H1 (cell line): ENCODE results near the gene KLHDC4. TPM values are rescaled to one million over a fixed set of nuclear protein-coding genes. Genes with fewer than 3 reads are reported as not detected.

Experiments used
- CTCF ChIA-PET: fragments of 300-600 bp; sonication (Branson Sonifier 250); formaldehyde crosslinking; loops from one replicate; lab custom pipeline; 2021; ENCODE audit not compliant: partially characterized antibody; lab: Charles Lee
- POLR2A ChIA-PET: fragments of 300-600 bp; sonication (Branson Sonifier 250); formaldehyde crosslinking; loops from one replicate; lab custom pipeline; 2021; ENCODE audit warnings: inconsistent platforms; ENCODE audit not compliant: partially characterized antibody; lab: Charles Lee
- DNase-seq, 2 experiments: peaks; one replicate each; pipeline versions ENCODE4 v3.0.0 to v3.0.0-alpha.2; 2010 to 2022; ENCODE audit warnings: low spot score in 2 of 2, low read depth in 1 of 2, mixed read lengths in 1 of 2
- FAIRE-seq: peaks from 2 replicates; lab custom pipeline; 2011; peaks lifted over from hg19 to GRCh38; lab: Jason Lieb, UNC
- H2AFZ ChIP-seq: 2 replicates; pipeline ENCODE4 v1.8.1; 2012; ENCODE audit warnings: low read length, inconsistent platforms
- H2AK5ac ChIP-seq: 2 replicates; pipeline ENCODE4 v1.6.1; 2013; ENCODE audit warnings: low read depth, low read length
- H2BK120ac ChIP-seq: replicated peaks from 2 replicates; pipeline ENCODE3; 2013; ENCODE audit warnings: low read depth, low read length, inconsistent platforms
- H2BK12ac ChIP-seq: 2 replicates; pipeline ENCODE4 v1.6.1; 2013; ENCODE audit warnings: low read depth, low read length
- H2BK15ac ChIP-seq: 2 replicates; pipeline ENCODE4 v1.6.1; 2013; ENCODE audit warnings: low read length
- H2BK20ac ChIP-seq: 2 replicates; pipeline ENCODE4 v1.6.1; 2013; ENCODE audit warnings: low read length
- H2BK5ac ChIP-seq: 2 replicates; pipeline ENCODE4 v1.6.1; 2013; ENCODE audit warnings: low read depth, low read length
- H3K14ac ChIP-seq: 2 replicates; pipeline ENCODE4 v1.6.1; 2013; ENCODE audit warnings: inconsistent platforms; ENCODE audit not compliant: insufficient read length
- H3K18ac ChIP-seq: 2 replicates; pipeline ENCODE4 v1.6.1; 2013; ENCODE audit warnings: low read length; ENCODE audit errors: extremely low read depth
- H3K23ac ChIP-seq: 2 replicates; pipeline ENCODE4 v1.6.1; 2013; ENCODE audit warnings: inconsistent platforms; ENCODE audit not compliant: insufficient read length
- H3K23me2 ChIP-seq: 2 replicates; pipeline ENCODE4 v1.6.1; 2013; ENCODE audit warnings: low read depth, low read length
- H3K27ac ChIP-seq: 2 replicates; pipeline ENCODE4 v1.6.1; 2011; ENCODE audit warnings: low read depth, low read length, inconsistent platforms
- H3K27me3 ChIP-seq, 4 experiments: replicated peaks in 1 of 4; 1 replicate in 1 of 4; 2 replicates in 3 of 4; pipeline versions ENCODE4 v1.6.1 to v1.8.1; 2011 to 2013; ENCODE audit warnings: low read length in 3 of 4, mild to moderate bottlenecking in 3 of 4, inconsistent platforms in 2 of 4, mixed read lengths in 2 of 4, moderate library complexity in 1 of 4; ENCODE audit not compliant: control insufficient read depth in 3 of 4, insufficient read depth in 3 of 4; ENCODE audit errors: extremely low read depth in 1 of 4
- H3K36me3 ChIP-seq, 4 experiments: 2 replicates each; pipeline versions ENCODE4 v1.6.1 to v1.8.1; 2011 to 2013; ENCODE audit warnings: mild to moderate bottlenecking in 4 of 4, low read length in 3 of 4, moderate library complexity in 2 of 4, control low read depth in 1 of 4, inconsistent platforms in 1 of 4; ENCODE audit not compliant: insufficient read depth in 4 of 4, control insufficient read depth in 2 of 4
- H3K4ac ChIP-seq: replicated peaks from 2 replicates; pipeline ENCODE3; 2013; ENCODE audit warnings: low read length, low read depth, mixed read lengths, inconsistent platforms; ENCODE audit not compliant: insufficient read length
- H3K4me1 ChIP-seq, 4 experiments: replicated peaks in 1 of 4; 1 replicate in 1 of 4; 2 replicates in 3 of 4; pipeline versions ENCODE4 v1.6.1 to v1.8.1; 2011 to 2013; ENCODE audit warnings: low read length in 3 of 4, inconsistent platforms in 2 of 4, mixed read lengths in 1 of 4; ENCODE audit not compliant: insufficient read depth in 4 of 4, control insufficient read depth in 3 of 4
- H3K4me2 ChIP-seq, 2 experiments: 2 replicates each; pipeline versions ENCODE4 v1.6.1 to v1.8.1; 2011 to 2013; ENCODE audit warnings: low read depth in 2 of 2, low read length in 2 of 2, control low read depth in 1 of 2, inconsistent platforms in 1 of 2, mild to moderate bottlenecking in 1 of 2; ENCODE audit not compliant: insufficient read depth in 1 of 2
- H3K4me3 ChIP-seq, 4 experiments: fragments of 200-600, 300-600 bp in 1 of 4; sonication (generic), shearing (Covaris generic), sonication (Bioruptor Twin) in 1 of 4; 2 replicates each; pipeline versions ENCODE4 v1.5.1 to v1.8.1; 2011 to 2016; ENCODE audit warnings: low read length in 4 of 4, low read depth in 3 of 4, control low read depth in 2 of 4, inconsistent platforms in 2 of 4, mild to moderate bottlenecking in 2 of 4, mixed read lengths in 1 of 4, moderate library complexity in 1 of 4; ENCODE audit not compliant: insufficient read depth in 2 of 4; ENCODE audit errors: extremely low read depth in 1 of 4
- H3K56ac ChIP-seq: replicated peaks from 2 replicates; pipeline ENCODE3; 2013; ENCODE audit warnings: low read depth, mild to moderate bottlenecking, mixed read lengths, low read length, inconsistent platforms; ENCODE audit not compliant: insufficient read length
- H3K79me1 ChIP-seq: 2 replicates; pipeline ENCODE4 v1.6.1; 2013; ENCODE audit warnings: low read depth, low read length, control low read depth
- H3K79me2 ChIP-seq, 2 experiments: 2 replicates each; pipeline versions ENCODE4 v1.6.1 to v1.8.1; 2012 to 2013; ENCODE audit warnings: low read length in 2 of 2, mild to moderate bottlenecking in 2 of 2, inconsistent platforms in 1 of 2; ENCODE audit not compliant: insufficient read depth in 2 of 2, control insufficient read depth in 1 of 2
- H3K9ac ChIP-seq, 4 experiments: replicated peaks in 1 of 4; 1 replicate in 1 of 4; 2 replicates in 3 of 4; pipeline versions ENCODE4 v1.6.1 to v1.8.1; 2011 to 2013; ENCODE audit warnings: low read depth in 3 of 4, low read length in 3 of 4, control low read depth in 2 of 4, mild to moderate bottlenecking in 2 of 4, moderate library complexity in 2 of 4, inconsistent platforms in 1 of 4; ENCODE audit errors: extremely low read depth in 1 of 4
- H3K9me3 ChIP-seq, 2 experiments: 2 replicates each; pipeline versions ENCODE4 v1.6.1 to v1.8.1; 2012 to 2013; ENCODE audit warnings: mild to moderate bottlenecking in 2 of 2, moderate library complexity in 2 of 2, control low read depth in 1 of 2, inconsistent platforms in 1 of 2, low read depth in 1 of 2, low read length in 1 of 2, mixed read lengths in 1 of 2; ENCODE audit not compliant: insufficient read depth in 2 of 2
- H4K20me1 ChIP-seq, 2 experiments: replicated peaks in 1 of 2; 2 replicates each; pipeline versions ENCODE3 to v1.8.1; 2011 to 2013; ENCODE audit warnings: inconsistent platforms in 2 of 2, low read length in 2 of 2, mild to moderate bottlenecking in 1 of 2; ENCODE audit not compliant: insufficient read depth in 2 of 2, control insufficient read depth in 1 of 2
- H4K5ac ChIP-seq: 2 replicates; pipeline ENCODE4 v1.6.1; 2013; ENCODE audit warnings: low read length, low read depth, mixed read lengths, inconsistent platforms; ENCODE audit not compliant: insufficient read length
- H4K8ac ChIP-seq: 2 replicates; pipeline ENCODE4 v1.8.0; 2013; ENCODE audit warnings: mild to moderate bottlenecking, moderate library complexity, low read length, inconsistent platforms; ENCODE audit not compliant: insufficient read depth; ENCODE audit errors: extremely low read depth
- H4K91ac ChIP-seq: replicated peaks from 2 replicates; pipeline ENCODE3; 2013; ENCODE audit warnings: low read length, mixed read lengths, inconsistent platforms; ENCODE audit not compliant: insufficient read length
- CBX5 ChIP-seq: fragments of 300-800, 300-1000 bp; sonication (generic); IDR thresholded peaks from 2 replicates; pipeline ENCODE4 v1.7.1; 2016; ENCODE audit warnings: antibody characterized with exemption, low read length, low read depth
- CHD2 ChIP-seq: IDR thresholded peaks from 2 replicates; pipeline ENCODE4 v1.6.1; 2012; ENCODE audit warnings: low read length, improper control_type of control experiment
- RFX5 ChIP-seq: IDR thresholded peaks from 2 replicates; pipeline ENCODE4 v1.6.1; 2011; ENCODE audit warnings: low read depth, low read length, improper control_type of control experiment, borderline replicate concordance
- SP2 ChIP-seq: IDR thresholded peaks from 2 replicates; pipeline ENCODE4 v1.6.1; 2012; ENCODE audit warnings: mild to moderate bottlenecking, low read length, inconsistent platforms
- WGBS, 2 experiments: shearing (Covaris generic) in 1 of 2; methylation state at CpG; one replicate each; pipeline versions ENCODE4 v1.1.6 to v1.1.7; 2013 to 2015; ENCODE audit warnings: low lambda C conversion rate in 2 of 2, mixed read lengths in 2 of 2, inconsistent platforms in 1 of 2, low coverage in 1 of 2, missing lambda C conversion rate in 1 of 2; ENCODE audit not compliant: insufficient replicate concordance in 2 of 2, insufficient coverage in 1 of 2, insufficient read length in 1 of 2; ENCODE audit errors: extremely low coverage in 1 of 2, missing lambda C conversion rate in 1 of 2; 5-methylcytosine and 5-hydroxymethylcytosine counted together
- polyA plus RNA-seq, 7 experiments: library from polyadenylated mRNA; depleted of rRNA in 3 of 7; stranded (reverse) in 5 of 7; unstranded in 2 of 7; fragments of >200 nt in 5 of 7; fragments of 200-250 nt in 2 of 7; gene quantifications; 1 replicate in 5 of 7; 2 replicates in 1 of 7; 4 replicates in 1 of 7; pipeline versions ENCODE4 v1.2.1 to v1.2.3, GENCODE V29; 2011 to 2013; ENCODE audit warnings: missing spikeins in 2 of 7, mixed read lengths in 2 of 7
- total RNA-seq: library from RNA; stranded (reverse); fragmentation: NEBNext Ultra II Directional; extraction: Animal tissue kit (Norgen Biotek cat#: 25700); gene quantifications from 2 replicates; pipeline ENCODE4 v1.2.1, GENCODE V29; 2021

KLHDC4 gene
- total and polyA plus RNA-seq, 2 of the 8 experiments (the other 6 are each of a cell fraction or from before 2014, with no cell fraction given) = 23.7 to 63.9 TPM

GRCh38 chr16:87691686-87692079 is 74.1 kb downstream of the KLHDC4 start:
- FAIRE-seq = no peak

More at GRCh38 chr16:87691686-87692079, 74.1 kb downstream of the KLHDC4 start:
- H3K4ac ChIP-seq = no peak overlapping the region
- H3K4me2 ChIP-seq = no peak overlapping the region
- H2BK5ac ChIP-seq = no peak overlapping the region
- no peak for DNase-seq
- no peak overlapping the region for H3K4me3 ChIP-seq
- no peak for TF ChIP-seq SP2
- no peak for TF ChIP-seq CBX5
- no peak for TF ChIP-seq CHD2
- no peak for TF ChIP-seq RFX5
- H2BK15ac ChIP-seq = no peak overlapping the region
- H3K14ac ChIP-seq = no peak overlapping the region
- no peaks in the 10 kb centered on the region for H3K27me3 ChIP-seq
- H2AK5ac ChIP-seq = no peak overlapping the region
- CTCF ChIA-PET = interaction anchor here (0.5 to 6.6 kb wide), 9 partner anchors 11 to 1955 kb away, joined by 3 to 47 read pairs (median 3); no protein-coding TSS in a partner anchor
- no peak overlapping the region for H4K5ac ChIP-seq
- H4K91ac ChIP-seq = no peak overlapping the region
- H3K56ac ChIP-seq = no peak overlapping the region
- H4K8ac ChIP-seq = no peak overlapping the region
- 96% methylated on average over 14 of the region's 14 CpGs; no CpG with 5 or more reads in 1 of the 2 experiments for WGBS, 2 experiments
- no peak overlapping the region for H2BK120ac ChIP-seq
- peaks cover 4 to 31% (median 13%) of the 10 kb centered on the region in 4 experiments; a peak in 6 of 8 replicates for H3K36me3 ChIP-seq
- POLR2A ChIA-PET = interaction anchor here (0.6 to 0.8 kb wide), 3 partner anchors 8 to 210 kb away, joined by 3 read pairs; partner anchors contain the start of gene KLHDC4
- no peak overlapping the region for H3K9ac ChIP-seq
- H3K79me2 ChIP-seq = no peaks in the 10 kb centered on the region
- H2AFZ ChIP-seq = no peak overlapping the region
- H3K23me2 ChIP-seq = no peaks in the 10 kb centered on the region
- H2BK12ac ChIP-seq = no peak overlapping the region
- no peaks in the 10 kb centered on the region for H3K9me3 ChIP-seq
- no peak overlapping the region for H3K27ac ChIP-seq
- H3K4me1 ChIP-seq = no peaks in the 10 kb centered on the region; a peak in 1 of 7 replicates
- peaks cover 7 to 14% of the 10 kb centered on the region in 2 experiments for H4K20me1 ChIP-seq
- H3K18ac ChIP-seq = no peak overlapping the region
- H3K23ac ChIP-seq = no peak overlapping the region
- H3K79me1 ChIP-seq = no peaks in the 10 kb centered on the region
- H2BK20ac ChIP-seq = no peak overlapping the region
